ENCODE measurements around the gene PRKAG2.

PRKAG2 gene

DNA sequence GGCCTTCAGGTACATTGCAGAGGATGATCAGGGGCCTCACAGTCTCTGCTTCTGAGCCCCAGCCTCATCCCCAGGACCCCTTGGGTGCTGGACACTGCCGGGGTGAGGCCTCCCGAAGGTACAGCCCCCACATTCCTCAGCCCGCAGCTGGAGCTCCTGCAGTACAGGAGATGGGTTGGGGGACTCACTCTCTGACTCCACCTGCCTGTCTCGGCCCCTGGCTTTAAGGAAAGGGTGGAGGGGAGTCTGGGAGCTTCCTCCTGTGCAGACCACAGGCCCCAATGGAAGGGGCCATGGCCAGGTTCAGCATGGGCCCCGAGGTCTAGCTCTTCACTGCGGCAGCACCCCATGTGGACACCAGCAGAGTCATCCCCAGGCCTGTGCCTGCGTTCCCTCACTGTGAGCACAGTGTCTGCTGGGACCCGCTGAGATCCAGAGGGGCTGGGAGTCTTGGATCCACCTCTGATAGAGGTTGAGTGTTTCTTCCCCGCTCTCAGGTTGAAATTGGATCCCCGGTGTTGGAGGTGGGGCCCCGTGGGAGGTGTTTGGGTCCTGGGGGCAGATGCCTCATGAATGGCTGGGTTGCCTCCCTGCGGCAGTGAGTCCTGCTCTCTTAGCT is 99.9 kb downstream of the PRKAG2 start:
- TF ChIP-seq POLR2A (IDR thresholded peaks at IDR 0.05; ENCODE audit: low read depth, low read length), result no peak
- no peak for FAIRE-seq
- DNase-seq (ENCODE audit: insufficient read length, low spot score), result no peak

DNA sequence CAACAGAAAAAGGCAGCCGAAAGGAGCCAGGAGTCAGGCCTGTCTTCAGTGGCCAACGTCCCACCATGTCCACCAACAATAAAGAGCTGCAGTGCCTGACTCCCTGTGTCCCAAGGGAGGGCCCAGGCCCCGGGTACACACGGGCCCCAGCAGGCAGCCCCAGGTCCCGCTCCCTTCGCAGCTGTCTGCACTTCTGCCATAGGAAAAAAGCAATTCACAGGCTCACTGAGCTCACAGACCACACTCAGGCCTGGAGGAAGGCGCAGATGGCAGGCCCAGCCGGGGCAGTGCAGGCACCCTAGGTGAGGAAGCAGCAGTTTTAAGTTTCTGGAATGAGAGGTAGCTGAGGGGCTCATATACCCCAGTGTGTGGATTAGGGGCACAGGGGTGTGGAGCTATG is 100.5 kb downstream of the PRKAG2 start:
- DNase-seq (ENCODE audit: insufficient read length, low spot score), result no peak
- no peak for TF ChIP-seq POLR2A (IDR thresholded peaks at IDR 0.05; ENCODE audit: low read depth, low read length)

DNA sequence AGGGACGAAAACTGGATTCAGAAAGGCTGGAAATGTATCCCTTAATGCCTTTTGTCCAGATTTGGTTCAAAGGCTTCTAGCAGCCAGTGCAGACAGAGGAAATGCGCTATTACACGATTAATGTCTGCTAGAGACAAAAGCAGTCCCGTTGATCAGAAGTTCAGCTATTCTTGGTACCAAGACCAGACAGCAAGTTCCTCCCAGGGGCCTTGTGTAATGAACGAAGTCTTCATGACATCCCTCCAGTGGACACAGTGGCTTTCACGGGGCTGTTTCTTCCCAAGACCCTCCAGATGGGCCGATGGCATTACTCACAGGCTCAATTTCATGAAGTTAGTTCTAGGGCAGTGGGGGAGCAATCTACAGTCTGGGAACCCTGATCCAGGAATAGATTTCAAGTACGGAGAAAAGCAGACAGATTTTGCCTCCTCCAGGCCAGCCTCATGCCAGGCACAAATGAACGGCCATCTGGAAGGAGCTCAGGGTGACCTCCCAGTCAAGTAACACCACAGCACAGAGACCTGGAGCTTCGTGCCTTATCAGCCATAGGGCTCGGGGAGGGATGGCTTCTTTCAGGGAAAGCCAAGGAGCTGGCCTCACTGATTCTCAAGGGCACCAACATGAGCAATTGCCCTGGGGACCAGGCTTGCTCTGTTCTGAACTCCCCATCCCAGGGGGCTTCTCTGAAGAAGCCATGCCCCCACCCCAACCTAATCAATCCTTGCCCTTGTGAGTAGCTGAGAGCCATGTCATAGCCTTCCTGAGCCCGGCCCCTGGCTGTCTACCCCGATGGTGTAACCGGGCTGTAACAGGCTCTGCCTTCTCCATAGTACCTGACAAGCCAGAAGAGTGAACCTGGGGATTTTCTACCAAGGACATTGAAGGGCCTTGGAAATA is 101.1 kb downstream of the PRKAG2 start:
- FAIRE-seq (no peak), DNase-seq (ENCODE audit: insufficient read length, low spot score) (no peak)
- no peak for TF ChIP-seq POLR2A (IDR thresholded peaks at IDR 0.05; ENCODE audit: low read depth, low read length)

More for the DNA sequence above, 100.5 kb downstream of the PRKAG2 start:
- no peak for FAIRE-seq

DNA sequence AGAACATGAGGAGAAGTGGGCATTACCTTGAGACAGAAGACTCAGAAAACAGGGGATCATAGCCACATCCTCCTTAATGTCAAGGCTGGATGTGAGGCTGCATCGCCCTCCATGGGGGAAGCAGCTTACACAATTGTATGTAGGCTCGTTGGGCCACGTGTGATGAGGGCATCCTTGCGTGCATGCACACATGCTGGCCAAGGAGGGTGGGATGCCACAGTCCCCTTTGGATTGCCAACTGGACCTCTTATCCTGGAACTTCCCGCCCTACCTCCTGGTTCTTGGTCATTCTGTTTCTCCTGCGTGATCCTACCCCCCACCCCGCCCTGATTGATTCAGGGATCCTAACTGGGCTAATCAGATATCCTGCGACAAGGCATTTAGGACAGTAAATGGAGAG is 102.0 kb downstream of the PRKAG2 start:
- TF ChIP-seq POLR2A (IDR thresholded peaks at IDR 0.05; ENCODE audit: low read depth, low read length), result no peak
- DNase-seq (ENCODE audit: insufficient read length, low spot score) (no peak), FAIRE-seq (no peak)

DNA sequence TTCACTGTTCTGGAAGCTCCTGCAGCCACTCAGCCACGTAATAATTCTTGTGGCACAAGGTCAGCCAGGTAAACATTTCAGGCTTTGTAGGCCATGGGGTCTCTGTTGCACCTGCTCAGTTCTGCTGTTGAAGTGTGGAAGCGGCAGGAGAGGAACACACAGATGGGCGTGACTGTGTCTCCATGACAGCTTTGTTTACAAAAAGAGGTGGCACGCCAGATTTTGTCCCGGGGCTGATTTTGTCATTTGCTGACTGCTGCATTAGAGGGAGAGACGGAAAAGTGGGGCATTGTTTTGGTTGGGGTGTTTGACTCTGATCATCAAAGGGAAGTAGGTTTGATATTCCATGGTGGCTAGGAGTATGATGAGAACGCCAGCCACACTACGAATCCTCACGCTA is 103.1 kb downstream of the PRKAG2 start:
- DNase-seq (ENCODE audit: insufficient read length, low spot score) (no peak), FAIRE-seq (no peak)
- TF ChIP-seq POLR2A (IDR thresholded peaks at IDR 0.05; ENCODE audit: low read depth, low read length), result no peak

DNA sequence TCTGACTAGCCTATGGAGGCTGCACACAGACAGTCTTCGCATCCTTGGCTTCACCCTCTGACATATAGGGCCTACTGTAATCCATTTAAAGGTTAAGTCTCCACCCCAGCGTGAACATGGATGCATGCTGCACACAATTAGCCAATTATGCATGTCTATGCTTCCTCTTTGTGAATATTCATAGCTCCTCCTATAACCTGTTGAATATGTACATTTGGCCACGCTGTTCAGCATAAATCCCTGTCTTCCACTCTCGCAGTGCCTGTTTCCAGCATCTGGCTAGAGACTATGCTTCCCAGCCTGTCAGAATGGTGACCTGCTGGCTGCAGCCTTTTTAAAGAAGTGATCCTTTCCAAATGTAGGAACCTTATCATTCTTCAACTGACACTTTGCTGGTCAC is 106.7 kb downstream of the PRKAG2 start:
- no peak for TF ChIP-seq POLR2A (IDR thresholded peaks at IDR 0.05; ENCODE audit: low read depth, low read length)
- no peak for FAIRE-seq

DNA sequence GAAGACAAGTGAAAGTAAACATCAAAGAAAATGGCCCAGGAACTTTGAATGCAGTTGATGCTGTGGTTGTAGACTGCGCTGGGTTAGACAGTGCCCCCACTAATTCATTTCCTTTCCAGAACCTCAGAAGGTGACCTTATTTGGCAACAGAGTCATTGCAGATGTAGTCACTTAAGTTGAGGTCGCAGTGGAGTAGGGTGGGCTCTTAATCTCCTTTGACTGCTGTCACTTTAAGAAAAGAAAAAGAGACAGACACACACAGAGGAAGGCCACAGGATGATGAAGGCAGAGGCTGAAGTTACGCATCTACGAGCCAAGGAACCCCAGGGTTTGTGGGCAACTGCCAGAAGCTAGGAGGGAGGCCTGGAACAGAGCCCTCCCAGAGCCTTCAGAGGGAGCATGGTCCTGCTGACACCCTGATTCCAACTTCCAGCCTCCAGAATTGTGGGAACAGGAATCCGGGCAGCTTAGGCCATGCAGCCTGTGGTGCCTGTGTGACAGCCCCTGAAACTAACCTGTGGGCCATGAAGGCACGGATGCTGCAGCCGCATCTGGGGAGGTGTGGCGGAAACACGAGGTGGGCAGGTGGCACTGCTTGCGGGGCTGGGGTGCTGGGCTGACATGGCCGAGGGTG is 107.6 kb downstream of the PRKAG2 start:
- TF ChIP-seq POLR2A (IDR thresholded peaks at IDR 0.05; ENCODE audit: low read depth, low read length), result no peak
- DNase-seq (ENCODE audit: insufficient read length, low spot score) (no peak), FAIRE-seq (no peak)

More for the DNA sequence above, 106.7 kb downstream of the PRKAG2 start:
- no peak for DNase-seq (ENCODE audit: insufficient read length, low spot score)

DNA sequence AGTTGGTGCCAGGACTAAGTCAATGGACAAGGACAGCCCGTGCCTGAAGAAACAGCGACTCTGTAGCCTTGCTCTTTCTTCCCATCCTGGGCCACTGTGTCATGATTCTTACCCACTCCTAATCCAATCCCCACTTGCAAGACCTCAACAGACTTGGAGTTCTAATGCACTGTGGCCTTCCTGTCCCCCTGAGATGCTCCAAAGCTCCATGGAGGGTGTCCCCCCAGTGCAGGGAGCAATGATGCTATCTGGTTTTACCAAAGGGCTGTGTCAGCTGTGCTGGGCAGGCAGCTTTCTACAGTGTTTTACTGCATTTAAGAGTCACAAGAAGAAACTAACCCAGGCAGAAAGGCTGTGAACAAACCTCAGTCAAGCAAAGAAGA is 108.1 kb downstream of the PRKAG2 start:
- no peak for TF ChIP-seq POLR2A (IDR thresholded peaks at IDR 0.05; ENCODE audit: low read depth, low read length)
- FAIRE-seq, result no peak

DNA sequence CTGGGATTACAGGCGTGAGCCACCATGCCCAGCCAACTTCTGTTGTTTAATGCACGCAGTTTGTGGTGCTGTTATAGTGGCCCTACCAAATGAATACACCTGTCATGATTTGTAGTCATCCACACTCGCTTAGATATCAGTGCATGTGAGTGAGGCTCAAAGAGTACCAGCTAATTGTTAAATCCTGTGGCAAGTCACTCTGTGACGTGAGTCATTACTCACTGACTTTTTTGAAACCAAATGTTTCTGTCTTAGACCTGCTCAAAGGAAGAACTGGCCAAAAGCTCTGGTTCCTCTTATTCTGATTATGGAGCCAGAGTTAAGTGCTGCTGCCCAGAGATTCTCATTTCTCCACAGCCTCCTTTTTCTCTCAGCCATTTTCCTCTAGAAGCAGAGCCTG is 109.4 kb downstream of the PRKAG2 start:
- FAIRE-seq, result no peak
- no peak for DNase-seq (ENCODE audit: insufficient read length, low spot score)
- no peak for TF ChIP-seq POLR2A (IDR thresholded peaks at IDR 0.05; ENCODE audit: low read depth, low read length)

More for the DNA sequence above, 108.1 kb downstream of the PRKAG2 start:
- no peak for DNase-seq (ENCODE audit: insufficient read length, low spot score)

DNA sequence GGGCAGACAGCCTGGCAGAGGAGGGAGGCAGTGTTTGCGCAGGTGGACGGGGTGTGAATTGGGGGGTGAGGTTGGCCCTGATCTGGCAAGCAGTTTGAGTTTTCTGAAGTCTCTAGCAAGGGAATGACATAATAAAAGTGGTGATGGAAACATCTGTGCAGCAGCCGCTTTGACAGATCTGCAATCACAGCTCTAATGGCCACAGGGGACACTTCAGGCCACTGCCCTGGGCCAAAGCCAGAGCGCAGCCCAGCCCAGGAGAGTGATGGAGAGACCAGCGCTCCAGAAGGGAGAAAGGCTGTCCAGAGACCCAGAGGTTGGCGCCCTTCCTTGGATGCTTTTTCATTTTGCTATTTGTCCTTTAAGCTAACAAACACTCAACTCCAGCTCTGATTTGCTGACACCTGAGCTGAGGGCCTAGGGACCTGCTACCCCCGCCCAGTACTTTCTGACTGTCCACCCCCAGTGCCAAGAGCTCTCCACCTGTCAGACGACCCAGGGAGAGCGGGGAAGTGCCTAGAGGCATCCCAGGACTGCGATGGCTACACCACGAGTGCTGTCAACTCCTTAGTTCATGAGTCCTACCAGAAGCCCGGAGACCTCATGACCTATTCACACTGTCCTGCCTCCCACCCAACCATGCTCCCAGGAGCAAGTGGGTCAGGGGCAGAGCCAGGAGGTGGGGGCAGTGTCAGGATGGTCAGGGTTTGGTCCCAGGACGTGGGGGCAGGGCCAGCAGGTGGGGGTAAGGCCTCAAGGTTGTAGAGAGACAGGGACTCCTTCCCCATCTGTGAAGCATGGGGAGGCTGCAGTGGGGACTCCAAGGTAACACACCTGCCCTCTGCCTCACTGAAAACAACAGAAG is 112.6 kb downstream of the PRKAG2 start:
- no peak for DNase-seq (ENCODE audit: insufficient read length, low spot score)
- FAIRE-seq, result no peak
- TF ChIP-seq POLR2A (IDR thresholded peaks at IDR 0.05; ENCODE audit: low read depth, low read length), result no peak

DNA sequence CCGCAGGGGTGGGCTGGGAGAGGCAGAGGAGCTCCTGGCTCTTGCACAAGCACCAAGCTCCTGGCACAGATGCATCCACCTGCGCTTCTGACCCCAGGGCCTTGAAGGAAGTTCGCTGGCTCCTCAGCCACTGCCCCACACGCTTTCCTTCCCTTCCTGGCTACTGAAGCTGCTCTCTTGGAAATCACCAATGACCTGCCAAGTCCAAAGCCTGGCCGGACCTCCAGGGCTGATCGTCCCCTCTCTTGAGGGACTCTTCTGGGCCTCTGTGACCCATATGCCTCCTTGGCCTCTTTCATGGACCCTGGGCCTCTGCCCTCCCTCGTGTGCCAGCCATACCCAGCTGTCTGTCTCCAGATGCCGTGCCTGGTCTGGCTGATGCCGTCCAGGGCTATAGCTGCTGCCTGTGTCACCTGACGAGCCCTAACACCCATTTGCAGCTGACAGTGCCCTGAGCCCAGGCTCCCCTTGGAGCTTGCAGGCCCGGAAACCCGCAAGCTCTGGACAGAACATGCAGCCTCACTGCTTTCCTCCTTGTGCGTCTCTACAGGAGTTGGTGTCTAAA is 113.4 kb downstream of the PRKAG2 start:
- no peak for TF ChIP-seq POLR2A (IDR thresholded peaks at IDR 0.05; ENCODE audit: low read depth, low read length)
- no peak for DNase-seq (ENCODE audit: insufficient read length, low spot score)

DNA sequence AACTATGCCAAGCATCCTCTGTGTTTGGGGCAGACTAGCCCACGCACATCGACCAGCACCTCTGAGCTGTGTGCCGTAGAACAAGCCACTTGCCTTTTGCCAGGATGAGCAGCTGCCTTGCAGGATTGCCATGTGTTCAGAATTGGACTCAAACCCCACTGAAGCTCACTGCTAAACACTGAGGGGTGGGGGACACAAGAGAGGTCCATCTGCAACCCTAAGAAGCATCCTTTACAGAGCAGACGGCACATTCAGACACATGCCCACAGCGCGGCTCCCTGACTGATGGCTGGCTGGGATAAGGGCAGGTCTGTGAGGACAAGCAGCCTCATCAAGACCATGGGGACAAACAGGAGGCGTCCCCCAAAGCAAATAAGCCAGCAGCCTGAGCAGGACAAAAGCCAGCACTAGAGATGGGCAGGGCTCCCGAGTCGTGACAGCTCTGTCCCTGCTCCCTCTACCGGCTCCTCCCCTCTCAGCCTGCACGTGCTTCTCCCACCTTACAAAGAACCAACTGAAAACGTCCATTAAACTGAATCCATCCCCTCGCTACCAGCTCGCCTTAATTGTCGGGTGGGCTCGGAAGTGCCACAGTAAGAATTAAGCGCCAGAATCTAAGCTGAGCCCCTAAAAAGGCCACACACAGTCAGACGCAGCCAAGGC is 114.2 kb downstream of the PRKAG2 start:
- DNase-seq (ENCODE audit: insufficient read length, low spot score), result no peak
- FAIRE-seq, result no peak
- no peak for TF ChIP-seq POLR2A (IDR thresholded peaks at IDR 0.05; ENCODE audit: low read depth, low read length)

More for the DNA sequence above, 113.4 kb downstream of the PRKAG2 start:
- FAIRE-seq, result no peak

DNA sequence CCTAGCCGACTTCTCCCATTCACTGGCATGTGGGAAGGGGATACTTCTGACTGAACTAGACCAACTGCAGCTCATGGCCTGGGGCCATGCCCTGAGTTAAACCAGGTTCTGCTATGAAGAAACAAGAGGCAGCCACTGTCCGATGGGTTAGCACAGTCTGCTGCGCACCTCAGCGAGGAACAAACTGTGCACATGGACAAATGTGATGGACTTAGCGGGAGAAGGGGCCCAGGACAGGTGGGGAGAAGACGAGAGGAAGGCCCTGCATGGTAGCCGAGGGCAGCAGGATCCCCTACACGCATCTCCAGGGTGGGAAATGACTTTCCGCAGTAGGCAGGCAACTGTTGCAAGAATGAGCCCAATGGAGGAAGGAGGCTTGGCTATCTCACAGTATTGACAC is 115.0 kb downstream of the PRKAG2 start:
- DNase-seq (ENCODE audit: insufficient read length, low spot score) (no peak), FAIRE-seq (no peak)
- TF ChIP-seq POLR2A (IDR thresholded peaks at IDR 0.05; ENCODE audit: low read depth, low read length), result no peak

All from H54 (cell line).